Fibroblast of skin of left biceps (primary cell): ENCODE measurements around the gene RALGDS.
"Not testable (repeated sequence)": the region's sequence is repeated elsewhere in the genome, so short reads cannot be mapped to it uniquely, and the experiment has no call there.

Source experiments
- DNase-seq, 2 experiments: peaks; one replicate each; pipeline ENCODE4 v3.0.0-alpha.2; 2013; ENCODE audit warnings: low read depth in 2 of 2

RALGDS gene

DNA sequence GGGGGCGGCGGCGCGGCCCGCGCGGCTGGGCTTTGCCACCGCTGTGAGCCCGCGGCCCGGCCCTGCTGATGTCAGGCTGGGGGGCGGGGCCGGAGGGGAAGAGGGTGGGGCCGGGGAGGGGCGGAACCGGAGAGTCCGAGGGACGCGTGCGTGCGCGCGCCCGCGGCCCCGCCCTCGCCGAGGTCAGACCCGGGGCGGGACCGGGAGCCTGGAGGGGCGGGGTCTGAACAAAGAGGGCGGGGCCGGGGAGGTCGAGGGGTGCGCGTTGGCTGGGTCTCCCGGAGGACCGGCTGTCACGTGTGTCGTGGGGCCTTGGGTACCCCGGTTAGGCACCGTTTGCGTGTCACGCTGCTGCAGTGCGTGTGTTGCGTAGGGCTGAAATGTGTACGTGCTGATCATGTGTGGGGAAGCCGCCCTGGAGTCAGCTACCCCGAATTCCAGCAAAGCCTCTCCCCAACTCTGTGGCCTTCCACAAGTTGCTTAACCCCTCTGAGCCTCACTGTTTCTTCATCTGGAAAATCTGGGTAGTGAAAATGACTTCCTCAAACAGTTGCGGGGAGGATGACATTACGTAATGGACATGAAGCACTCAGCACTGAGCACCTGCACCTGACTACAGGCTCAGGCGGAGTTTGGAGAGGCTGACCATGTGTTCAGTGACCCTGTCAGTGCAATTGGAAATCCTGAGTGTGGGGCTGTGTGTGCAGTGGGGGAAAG is at the start of gene RALGDS:
RALGDS (minus strand) TSS at position 43 of the 717 bp plus-strand sequence. CDS start 86 bp downstream, outside the sequence.
- peak; percentile 55 to 57 for DNase-seq

DNA sequence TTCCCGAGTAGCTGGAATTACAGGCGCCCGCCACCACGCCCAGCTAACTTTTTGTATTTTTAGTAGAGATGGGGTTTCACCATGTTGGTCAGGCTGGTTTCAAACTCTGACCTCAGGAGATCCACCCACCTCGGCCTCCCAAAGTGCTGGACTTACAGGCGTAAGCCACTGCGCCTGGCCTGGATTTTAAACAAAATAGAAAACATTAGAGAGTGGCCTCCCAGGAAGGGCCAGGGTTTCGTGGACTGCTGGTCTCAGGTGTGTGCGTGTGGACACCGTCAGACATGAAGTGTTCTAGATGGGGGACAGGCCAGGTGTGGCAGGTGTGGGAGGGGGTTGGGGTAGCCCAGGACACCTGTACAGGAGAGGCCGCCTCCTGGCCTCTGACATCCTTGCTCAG is 49.7 kb upstream of the RALGDS start:
- no peak for DNase-seq

DNA sequence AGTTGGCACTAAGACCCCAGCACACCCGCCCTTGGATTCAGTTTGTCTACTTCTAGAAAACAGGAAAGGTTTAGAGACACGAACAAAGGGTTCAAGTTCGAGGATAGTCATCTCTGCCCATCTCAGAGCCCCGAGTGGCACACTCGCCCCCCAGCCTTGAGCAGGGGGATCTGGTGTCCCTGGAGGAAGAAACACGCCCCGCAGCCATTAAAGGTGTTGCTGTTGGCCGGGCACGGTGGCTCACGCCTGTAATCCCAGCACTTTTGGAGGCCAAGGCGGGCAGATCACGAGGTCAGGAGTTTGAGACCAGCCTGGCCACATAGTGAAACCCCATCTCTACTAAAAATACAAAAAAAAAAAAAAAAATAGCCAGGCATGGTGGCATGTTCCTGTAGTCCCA is 48.6 kb upstream of the RALGDS start:
- not testable (repeated sequence) for DNase-seq

DNA sequence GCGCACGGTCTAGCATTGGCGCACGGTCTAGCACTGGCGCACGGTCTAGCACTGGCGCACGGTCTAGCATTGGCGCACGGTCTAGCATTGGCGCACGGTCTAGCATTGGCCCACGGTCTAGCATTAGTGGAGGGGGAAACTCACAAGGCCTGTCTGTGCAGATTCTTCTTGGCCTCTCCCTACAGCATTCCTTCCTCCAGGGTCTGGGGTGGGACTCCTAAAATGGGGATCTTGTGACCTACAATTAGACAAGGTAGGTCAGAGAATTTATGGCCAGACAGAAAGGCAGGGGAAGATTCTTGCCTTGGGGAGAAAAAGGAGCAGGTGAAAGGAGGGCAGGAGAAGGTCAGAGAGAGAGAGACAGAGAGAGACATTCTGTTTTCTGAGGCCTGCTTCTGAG is 48.1 kb upstream of the RALGDS start:
- no peak for DNase-seq

DNA sequence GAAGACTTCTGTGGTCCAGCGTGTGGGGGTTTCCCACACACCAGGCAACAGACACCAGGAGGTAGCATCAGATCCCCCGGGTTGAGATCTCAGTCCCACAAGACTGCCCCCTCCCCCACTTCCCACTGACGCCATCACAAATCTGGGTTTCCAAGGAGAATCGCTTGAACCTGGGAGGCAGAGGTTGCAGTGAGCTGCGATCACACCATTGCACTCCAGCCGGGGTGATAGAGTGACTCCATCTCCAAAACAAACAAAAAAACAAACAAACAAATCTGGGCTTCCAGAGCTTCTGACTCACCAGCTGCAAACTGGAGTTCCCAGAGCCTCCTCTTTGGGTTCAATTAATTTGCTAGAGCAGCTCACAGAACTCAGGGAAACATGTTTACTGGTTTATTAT is 47.4 kb upstream of the RALGDS start:
- no peak for DNase-seq

DNA sequence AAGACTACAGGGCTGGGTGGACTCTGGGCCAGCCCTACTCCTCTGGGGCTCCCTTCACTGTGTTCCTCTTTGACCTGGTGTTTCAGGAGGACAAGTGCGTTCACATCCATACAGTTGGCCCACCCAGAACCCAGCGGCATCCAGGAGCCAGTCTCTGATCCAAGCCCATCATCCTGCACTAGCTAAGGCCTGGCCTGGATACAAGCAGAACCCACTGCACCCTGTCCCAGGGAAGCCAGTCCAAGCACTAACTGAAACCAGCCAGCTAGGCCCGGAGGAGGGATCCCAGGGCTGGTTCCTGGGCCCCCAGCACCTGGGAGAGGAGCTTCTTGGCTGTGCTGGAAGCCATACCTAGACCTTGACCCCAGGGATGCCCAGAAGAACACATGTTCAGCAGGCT is 46.7 kb upstream of the RALGDS start:
- DNase-seq = no peak

DNA sequence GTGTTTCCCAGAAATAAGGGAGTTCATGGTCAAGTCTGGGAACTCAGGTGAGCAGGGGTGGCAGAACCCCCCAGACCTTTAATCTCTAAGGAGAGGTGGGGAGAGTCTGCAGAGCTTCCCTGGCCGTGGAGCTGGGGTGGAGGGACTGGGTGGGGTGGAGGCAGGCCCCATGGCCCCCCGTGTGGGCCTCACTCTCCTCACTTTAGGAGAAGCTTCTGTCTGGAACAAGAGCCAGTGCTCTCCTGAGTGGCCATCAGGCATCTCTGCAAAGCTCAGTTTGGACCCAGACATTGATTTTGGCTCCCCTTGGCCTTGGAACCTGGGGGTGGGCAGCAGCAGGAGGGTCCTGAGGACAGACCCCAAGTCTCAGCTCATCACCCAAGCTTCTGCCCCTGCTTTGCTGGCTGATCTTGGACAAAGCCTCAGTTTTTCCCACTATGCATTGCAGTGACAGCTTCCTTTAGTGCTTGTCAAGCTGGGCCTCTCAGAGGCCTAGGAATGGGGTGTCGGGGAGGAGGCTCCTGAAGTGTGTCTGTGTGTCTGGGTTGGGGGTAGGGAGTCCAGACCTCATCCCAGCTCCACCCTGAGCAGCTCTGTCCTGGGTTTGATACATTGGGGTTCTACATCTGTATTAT is 46.2 kb upstream of the RALGDS start:
- DNase-seq = no peak

DNA sequence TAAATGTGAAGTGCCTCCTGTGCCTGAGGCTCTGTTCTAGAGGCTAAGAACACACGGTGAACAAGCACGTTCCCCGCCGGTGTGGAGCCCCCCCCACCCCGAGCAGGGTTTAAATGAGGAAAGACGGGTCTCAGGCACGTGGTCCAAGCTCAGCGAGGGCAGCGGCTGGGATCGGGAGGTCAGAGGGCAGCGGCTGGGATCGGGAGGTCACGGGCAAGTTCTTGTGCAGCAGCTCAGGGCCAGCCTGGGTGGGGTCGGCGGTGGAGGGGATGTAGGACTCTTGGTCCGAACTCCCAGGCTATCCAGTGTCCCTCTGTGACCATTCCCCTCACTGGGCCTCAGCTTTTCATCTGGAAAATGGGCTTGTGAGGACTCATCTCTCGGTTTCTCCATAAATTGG is 45.4 kb upstream of the RALGDS start:
- DNase-seq = no peak

DNA sequence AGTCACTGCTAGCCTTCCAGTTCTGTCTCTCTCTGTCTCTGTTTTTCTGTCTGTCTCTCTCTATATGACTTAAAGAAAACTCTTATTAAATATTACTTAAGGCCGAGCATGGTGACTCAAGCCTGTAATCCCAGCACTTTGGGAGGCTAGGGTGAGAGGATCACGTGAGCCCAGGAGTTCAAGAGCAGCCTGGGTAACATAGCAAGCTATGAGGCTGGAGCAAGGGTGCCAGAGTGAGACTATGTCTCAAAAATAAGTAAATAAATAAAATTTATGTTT is 44.4 kb upstream of the RALGDS start:
- no peak for DNase-seq

DNA sequence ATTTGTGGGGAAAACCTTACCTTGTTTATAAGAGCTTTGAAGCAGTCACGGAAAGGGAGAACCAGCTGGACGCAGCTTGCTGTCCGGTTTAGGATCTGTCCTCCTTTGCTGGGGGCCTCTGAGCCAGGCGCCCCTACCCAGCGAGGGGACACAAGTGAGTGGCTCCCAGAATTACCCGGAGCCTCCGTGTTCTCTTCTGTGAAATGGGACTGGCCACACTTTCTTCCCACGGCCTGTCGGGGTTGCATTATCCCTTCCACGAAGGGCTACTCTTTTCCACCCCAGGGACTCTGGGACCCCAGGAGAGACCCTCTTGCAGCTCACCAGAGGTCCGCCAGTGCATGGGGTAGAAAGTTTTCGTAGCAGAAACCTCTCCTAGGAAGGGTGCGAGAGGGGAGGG is 43.2 kb upstream of the RALGDS start:
- no peak for DNase-seq

DNA sequence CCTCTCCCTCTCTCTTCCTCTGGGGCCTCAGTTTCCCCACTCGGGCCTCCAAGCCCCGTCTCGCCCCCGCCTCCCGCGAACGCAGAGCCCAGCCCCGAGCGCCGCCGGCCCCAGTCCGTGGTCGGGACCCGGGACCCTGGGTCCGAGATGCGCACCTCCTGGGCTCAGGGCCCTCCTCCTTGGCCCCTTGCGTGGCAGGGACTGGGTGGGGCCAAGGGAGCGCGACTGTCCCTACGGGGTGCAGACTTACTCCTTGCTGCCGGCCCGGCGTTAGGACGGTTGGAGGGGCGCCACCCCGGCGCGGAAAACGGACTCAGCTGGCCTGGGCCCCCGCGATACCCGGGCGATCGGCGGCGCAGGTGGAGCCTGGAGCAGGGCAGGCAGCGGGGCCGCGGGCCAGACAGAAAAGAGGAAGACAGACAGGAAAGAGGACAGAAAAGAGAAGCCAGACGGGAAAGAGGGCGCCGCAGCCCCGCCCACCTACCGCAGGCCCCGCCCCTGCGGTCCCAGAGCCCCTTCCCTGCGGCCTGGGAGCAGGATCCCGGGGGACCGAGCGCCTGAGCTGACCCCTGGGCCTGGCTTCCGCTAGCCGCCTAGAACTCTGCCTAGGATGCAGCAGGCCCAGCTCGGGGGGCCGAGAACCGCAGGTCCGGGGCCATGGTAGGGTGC is 42.6 kb upstream of the RALGDS start, which contains the start of gene GBGT1:
GBGT1 (minus strand) TSS at position 411 of the 669 bp plus-strand sequence. CDS start 1,502 bp downstream, outside the sequence.
- DNase-seq = no peak

DNA sequence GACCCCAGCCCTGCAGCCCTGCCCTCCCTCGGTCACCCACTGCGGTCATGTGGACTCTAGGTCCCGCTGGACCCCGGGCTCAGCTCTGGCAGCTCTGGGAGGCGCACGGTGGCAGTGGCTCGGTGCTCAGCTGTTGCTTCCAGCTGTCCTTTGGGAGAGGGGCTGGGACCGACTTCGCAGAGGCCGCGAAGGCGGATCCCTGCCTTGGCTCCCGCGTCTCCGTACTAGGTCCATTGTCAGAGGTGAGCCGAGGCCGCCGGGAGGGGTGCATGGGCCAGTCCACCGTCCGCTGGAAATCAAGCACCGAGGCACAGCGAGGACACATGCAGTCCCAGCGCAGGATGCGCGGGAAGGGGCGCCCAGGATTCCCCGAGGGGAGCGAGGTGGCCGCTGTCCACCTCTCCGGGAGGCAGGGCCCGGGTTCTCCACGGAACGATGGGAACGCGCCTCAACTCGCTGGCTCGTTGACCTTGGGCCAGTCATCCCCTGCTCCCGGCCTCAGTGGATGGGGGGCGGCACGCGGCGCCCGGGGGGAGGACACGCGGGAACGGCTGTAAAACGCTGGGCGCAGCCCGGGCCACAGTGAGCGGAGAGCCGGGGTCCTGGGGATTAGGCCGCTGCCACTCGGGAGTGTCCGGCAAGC is 41.9 kb upstream of the RALGDS start:
- no peak for DNase-seq

DNA sequence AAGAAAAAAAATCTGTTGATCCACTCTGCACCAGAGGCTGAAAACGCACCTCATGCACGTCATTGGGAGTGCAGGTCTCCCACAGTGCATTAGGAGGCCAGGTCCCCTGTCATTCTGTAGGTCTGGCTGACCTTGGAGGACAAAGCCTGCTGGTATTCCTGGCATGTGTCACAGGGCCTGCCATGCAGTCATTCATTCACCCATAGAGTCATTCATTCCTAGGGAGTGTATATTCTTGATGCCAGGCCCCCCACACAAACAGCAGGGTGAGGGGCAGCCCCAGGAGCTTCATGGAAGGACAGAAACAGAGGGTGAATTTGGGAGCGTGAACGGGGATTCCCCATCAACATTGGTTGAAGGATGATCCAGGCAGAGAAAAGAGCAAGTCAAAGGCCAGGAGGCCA is 40.5 kb upstream of the RALGDS start:
- DNase-seq = no peak

DNA sequence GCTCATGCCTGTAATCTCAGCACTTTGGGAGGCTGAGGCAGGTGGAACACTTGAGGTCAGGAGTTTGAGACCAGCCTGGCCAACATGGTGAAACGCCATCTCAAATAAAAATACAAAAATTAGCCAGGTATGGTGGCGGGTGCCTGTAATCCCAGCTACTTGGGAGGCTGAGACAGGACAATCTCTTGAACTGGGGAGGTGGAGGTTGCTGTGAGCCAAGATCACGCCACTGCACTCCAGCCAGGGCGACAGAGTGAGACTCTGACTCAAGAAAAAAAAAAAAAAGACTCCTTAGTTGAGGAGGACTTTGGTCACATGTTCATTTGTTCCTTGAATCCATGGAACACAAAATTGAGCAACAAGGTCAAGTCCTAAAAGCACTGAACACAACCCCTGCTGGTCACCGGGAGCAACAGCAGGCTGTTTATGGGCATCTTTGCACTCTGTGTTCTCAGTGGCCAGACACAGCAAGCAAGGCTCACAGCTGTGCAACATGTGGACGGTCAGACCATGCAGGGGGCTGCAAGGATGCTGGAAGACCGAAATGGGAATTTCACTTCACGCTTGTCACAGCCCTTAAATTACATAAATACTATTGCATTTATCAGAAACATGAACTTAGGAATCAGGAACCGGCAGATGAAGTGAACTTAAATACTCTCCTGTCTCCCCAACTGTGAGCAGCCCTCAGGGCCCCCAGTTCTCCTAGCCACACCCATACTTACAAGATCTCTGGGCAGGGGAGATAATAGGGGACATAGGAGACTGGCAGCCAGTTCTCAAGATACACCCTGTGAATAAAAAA is 39.9 kb upstream of the RALGDS start:
- DNase-seq = no peak

DNA sequence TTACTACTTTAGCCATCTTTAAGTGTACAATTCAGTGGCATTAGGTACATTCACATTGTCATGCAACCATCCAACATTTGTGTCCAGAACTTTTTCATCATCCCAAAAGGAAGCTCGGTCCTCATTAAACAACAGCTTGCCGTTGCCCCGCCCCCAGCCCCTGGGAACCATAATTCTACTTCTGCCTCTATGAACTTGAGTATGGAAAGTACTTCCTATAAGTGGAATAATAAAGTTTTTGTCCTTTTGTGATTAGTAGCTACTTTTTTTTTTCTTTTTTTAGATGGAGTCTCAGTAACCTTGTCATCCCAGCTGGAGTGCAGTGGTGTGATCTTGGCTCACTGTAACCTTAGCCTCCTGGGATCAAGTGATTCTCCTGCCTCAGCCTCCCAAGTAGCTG is 37.7 kb upstream of the RALGDS start:
- DNase-seq = no peak

DNA sequence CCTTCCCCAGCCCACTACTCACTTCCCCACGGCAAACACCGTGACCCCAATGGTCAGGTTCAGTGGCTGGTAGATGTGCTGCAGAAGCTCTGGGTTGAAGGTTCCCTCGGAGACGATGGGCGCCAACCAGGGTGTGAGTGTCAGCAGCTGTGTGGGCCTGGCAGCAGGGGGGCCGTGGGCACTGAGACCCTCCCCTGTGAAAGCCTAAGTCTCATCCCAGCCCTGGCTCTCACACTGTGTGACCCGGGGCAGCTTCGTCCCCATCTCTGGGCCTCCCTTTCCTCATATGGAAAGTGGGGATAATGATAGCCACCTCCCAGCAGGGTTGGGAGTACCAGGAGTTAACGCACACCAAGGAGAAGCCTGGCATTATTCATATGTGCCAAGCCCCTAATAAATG is 34.1 kb upstream of the RALGDS start:
- no peak for DNase-seq

DNA sequence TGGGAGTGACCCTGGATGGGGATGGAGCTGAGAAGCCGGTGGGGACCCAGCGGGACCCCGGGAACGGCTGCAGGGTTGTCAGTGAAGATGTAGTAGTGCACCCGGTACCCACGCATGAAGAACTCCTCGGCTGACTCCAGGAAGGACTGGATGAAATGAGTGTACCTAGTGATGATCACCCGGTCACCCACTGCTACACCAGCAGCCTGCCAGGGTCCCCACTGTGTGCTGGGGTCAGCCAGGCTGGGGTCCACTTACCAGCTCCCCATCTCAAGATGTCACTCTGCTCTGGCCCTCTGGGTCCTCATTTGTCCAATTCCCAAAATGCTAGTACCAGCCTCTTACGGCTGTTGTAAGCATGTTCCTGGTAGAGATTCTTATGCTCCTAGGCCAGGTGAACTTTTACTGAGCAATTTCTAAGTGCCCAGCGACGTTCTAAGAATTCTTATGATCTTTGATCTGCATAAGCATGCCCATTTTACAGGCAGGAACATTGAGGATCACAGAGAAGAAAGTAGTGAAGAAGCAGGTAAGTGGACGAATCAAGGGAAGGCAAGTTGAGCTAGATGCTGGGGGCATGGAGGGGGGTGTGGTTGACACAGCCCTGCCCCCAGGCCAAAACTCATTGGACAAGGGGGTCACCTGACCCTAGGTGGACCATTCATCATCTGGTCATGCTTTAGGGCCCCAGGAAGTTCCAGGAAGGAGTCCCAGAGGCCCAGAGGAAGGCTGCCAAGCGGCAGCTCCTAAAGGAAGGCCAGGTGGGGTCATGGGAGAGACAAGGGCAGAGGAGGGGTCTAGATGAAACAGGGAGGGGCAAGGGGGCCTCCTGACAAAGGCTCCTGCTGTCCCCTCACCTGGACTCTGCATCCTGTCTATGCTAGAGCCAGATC is 33.3 kb upstream of the RALGDS start:
- DNase-seq = no peak

DNA sequence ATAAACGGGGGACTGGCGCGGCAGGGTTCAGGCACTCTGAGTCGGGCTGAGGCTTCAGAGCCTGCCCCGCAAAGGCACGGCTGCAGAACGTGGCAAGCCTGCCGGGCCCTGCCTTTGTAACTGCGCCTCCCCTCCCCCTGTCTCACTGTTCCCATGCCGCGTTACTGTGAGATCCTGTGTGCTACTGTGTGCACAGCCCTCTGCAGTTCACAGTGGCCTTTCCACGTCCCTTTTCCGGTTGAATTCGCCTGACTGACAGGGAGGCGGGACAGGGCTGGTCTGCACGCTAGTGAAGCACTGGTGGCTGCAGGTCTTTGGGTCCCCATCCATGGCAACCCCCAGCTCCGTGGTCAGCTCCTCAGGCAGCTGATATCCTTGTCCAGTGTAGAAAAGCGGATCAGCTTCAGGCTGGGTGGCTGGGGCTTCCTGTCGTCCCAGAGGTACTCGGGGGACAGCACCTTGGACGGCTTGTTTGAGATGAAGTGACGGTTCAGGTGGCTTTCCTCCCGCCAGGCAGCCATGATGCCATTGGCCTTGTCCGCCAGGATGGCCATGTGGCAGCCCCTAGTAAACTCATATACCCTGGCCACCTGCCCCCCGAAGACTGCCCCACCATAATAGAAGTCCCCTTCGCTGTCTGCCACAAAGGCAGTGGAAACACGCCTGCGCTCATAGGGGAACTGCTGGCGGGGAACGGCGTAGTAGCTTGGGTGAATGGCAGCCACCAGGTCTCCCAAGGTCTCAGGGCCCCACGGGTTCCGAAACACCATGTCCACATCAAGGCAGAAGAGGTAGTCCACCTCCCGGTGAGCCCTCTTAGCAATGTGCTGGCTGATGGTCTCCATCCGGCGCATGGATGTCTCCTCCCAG is 32.4 kb upstream of the RALGDS start:
- DNase-seq = no peak

DNA sequence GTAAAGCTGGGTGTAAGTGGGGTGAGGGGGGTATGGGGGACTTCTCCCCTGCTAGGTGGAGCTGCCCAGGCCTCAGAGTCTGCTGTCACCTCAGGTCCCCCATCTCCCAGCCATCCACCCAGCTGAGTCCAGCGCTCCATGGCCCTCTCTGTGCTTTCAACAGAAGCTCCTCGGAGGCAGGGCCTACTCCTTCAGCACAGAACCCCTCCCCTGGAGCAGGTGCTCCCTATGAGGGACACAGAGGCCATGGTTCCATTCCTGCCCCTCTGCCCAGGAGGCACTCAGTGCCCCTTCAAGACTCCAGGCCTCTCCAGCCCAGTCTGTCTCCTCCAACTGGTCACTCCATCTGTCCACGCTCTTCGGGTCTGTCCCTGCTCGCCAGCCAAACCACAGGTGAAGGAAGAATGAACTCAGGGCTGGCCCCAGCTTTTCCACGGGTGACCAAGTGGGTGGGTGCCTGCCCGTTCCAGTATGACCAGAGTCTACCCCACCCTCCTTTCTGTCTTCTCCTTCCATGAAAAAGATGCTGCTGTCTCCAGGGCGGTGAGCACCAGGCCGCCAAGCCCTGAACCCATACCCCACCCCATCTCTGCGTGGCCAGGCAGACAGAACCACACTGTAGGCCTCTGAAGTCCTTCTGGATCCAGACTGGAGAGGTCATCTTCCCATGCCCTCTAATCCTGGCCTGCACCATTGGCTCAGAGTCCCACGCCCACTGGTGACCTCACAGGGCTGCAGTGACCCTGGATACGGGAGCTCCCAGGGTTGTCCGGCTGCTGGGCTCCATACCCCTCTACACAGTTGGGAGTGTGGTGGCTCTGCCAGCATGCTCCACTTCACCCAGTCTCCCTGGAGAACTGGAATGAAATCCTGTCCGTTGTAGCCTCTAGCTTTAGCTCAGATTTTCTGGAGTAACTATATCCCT is 30.8 kb upstream of the RALGDS start:
- no peak for DNase-seq
